ENCODE data around the gene ZDHHC11.
"Not testable (repeated sequence)": the region's sequence is repeated elsewhere in the genome, so short reads cannot be mapped to it uniquely, and the experiment has no call there.

Gene ZDHHC11

GRCh38 chr5:798505-799138, 52.2 kb downstream of the ZDHHC11 start:
- not testable (repeated sequence) for DNase-seq

- DNase-seq = not testable (repeated sequence)
Observed at GRCh38 chr5:797986-798385, 52.8 kb downstream of the ZDHHC11 start.

- not testable (repeated sequence) for DNase-seq
Observed at GRCh38 chr5:795873-796272, 54.9 kb downstream of the ZDHHC11 start.

GRCh38 chr5:794948-795347, 55.8 kb downstream of the ZDHHC11 start:
- not testable (repeated sequence) for DNase-seq

- DNase-seq = not testable (repeated sequence)
Observed at GRCh38 chr5:788703-789102, 62.1 kb downstream of the ZDHHC11 start.

GRCh38 chr5:787857-788233, 62.9 kb downstream of the ZDHHC11 start:
- DNase-seq = not testable (repeated sequence)

GRCh38 chr5:787224-787856, 63.4 kb downstream of the ZDHHC11 start:
- not testable (repeated sequence) for DNase-seq

GRCh38 chr5:785181-785705, 65.5 kb downstream of the ZDHHC11 start:
- DNase-seq = not testable (repeated sequence)

GRCh38 chr5:784428-785177, 66.2 kb downstream of the ZDHHC11 start, which contains the start of gene ZDHHC11B:
ZDHHC11B (minus strand) TSS chr5:784729; CDS start chr5:766919, 17,810 bp downstream.
- DNase-seq = peak; percentile 53

GRCh38 chr5:783881-784427, 66.8 kb downstream of the ZDHHC11 start:
- not testable (repeated sequence) for DNase-seq

- not testable (repeated sequence) for DNase-seq
Observed at GRCh38 chr5:783049-783802, 67.6 kb downstream of the ZDHHC11 start.

- not testable (repeated sequence) for DNase-seq
Observed at GRCh38 chr5:782356-782755, 68.4 kb downstream of the ZDHHC11 start.

GRCh38 chr5:780571-780970, 70.2 kb downstream of the ZDHHC11 start:
- not testable (repeated sequence) for DNase-seq

- DNase-seq = not testable (repeated sequence)
Observed at GRCh38 chr5:778967-779366, 71.8 kb downstream of the ZDHHC11 start.

- DNase-seq = not testable (repeated sequence)
Observed at GRCh38 chr5:778421-778820, 72.4 kb downstream of the ZDHHC11 start.

- DNase-seq = no peak
Observed at GRCh38 chr5:777756-778161, 73.0 kb downstream of the ZDHHC11 start.

GRCh38 chr5:776862-777711, 73.7 kb downstream of the ZDHHC11 start:
- DNase-seq = no peak

- no peak for DNase-seq
Observed at GRCh38 chr5:775961-776861, 74.6 kb downstream of the ZDHHC11 start.

- DNase-seq = not testable (repeated sequence)
Observed at GRCh38 chr5:775595-775960, 75.2 kb downstream of the ZDHHC11 start.

- DNase-seq = not testable (repeated sequence)
Observed at GRCh38 chr5:774854-775505, 75.8 kb downstream of the ZDHHC11 start.
